LNCAP (cell line): Measurements from ENCODE around the gene TULP3.

Source experiments
- TF ChIP-seq, protein P1 (sequence below): fragments of 450-650 bp; IDR thresholded peaks from 2 replicates; pipeline ENCODE4 v1.5.1; 2017; ENCODE audit warnings: mild to moderate bottlenecking

TULP3 gene

DNA sequence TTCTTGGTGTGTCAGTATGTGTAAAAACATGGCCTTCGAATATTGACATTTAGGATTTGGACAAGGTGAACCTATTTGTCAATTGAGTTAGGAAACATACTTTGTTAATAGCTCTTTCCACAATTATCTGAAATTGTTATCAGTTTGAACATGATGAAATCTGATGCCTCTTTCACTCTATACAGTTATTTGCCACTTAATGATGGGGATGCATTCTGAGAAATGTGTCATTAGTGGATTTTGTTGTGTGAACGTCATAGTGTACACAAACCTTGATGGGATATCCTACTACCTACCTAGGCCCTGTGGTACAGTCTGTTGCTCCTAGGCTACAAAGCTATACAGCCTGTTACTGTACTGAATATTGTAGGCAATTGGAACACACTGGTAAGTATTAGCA is 4.8 kb downstream of the TULP3 start:
- TF ChIP-seq, protein P1, sequence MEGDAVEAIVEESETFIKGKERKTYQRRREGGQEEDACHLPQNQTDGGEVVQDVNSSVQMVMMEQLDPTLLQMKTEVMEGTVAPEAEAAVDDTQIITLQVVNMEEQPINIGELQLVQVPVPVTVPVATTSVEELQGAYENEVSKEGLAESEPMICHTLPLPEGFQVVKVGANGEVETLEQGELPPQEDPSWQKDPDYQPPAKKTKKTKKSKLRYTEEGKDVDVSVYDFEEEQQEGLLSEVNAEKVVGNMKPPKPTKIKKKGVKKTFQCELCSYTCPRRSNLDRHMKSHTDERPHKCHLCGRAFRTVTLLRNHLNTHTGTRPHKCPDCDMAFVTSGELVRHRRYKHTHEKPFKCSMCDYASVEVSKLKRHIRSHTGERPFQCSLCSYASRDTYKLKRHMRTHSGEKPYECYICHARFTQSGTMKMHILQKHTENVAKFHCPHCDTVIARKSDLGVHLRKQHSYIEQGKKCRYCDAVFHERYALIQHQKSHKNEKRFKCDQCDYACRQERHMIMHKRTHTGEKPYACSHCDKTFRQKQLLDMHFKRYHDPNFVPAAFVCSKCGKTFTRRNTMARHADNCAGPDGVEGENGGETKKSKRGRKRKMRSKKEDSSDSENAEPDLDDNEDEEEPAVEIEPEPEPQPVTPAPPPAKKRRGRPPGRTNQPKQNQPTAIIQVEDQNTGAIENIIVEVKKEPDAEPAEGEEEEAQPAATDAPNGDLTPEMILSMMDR, result no peak

GRCh38 chr12:2897418-2897817 is 6.7 kb downstream of the TULP3 start:
- TF ChIP-seq, protein P1, result no peak

DNA sequence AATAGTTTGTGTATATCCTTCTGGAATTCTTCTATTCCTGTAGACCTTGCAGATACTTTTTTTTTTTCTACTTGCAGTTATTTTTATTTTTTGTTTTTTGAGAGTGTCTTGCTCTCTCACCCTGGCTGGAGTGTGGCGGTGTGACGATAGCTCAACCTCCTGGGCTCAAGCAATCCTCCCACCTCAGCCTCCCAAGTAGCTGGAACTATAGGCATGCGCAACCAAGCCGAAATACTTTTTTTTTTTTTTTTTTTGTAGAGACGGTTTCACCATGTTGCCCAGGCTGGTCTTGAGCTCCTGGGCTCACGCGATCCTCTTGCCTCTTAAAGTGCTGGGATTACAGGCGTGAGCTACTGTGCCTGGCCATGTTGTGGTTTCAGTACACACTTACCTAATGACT is 10.0 kb downstream of the TULP3 start:
- TF ChIP-seq, protein P1, result no peak

- TF ChIP-seq, protein P1, result no peak
These were observed 11.7 kb downstream of the TULP3 start for GRCh38 chr12:2902272-2902880.

GRCh38 chr12:2904260-2904659 is 13.6 kb downstream of the TULP3 start:
- TF ChIP-seq, protein P1, result no peak

GRCh38 chr12:2912216-2912575 is 21.5 kb downstream of the TULP3 start:
- TF ChIP-seq, protein P1, result no peak

GRCh38 chr12:2919249-2919648 is 28.6 kb downstream of the TULP3 start:
- TF ChIP-seq, protein P1, result no peak

- TF ChIP-seq, protein P1, result no peak
These were observed 31.6 kb downstream of the TULP3 start for GRCh38 chr12:2922329-2922728.
